HCT116 (cell line): Measurements from ENCODE around the gene PSORS1C2.

Source experiments
- ATF3 ChIP-seq: IDR thresholded peaks from 2 replicates; pipeline ENCODE4 v1.6.1; 2012
- CEBPB ChIP-seq: IDR thresholded peaks from 2 replicates; pipeline ENCODE4 v1.6.1; 2012; ENCODE audit warnings: low read depth
- CTCF ChIP-seq, 3 experiments: fragments of 200-600 bp in 1 of 3; sonication (generic) in 1 of 3; IDR thresholded peaks in 2 of 3; conservative IDR thresholded peaks in 1 of 3; 2 replicates each; pipeline ENCODE4 v1.5.1; 2012 to 2017; ENCODE audit warnings: low read depth in 2 of 3, low read length in 2 of 3, antibody characterized with exemption in 1 of 3, borderline replicate concordance in 1 of 3, control low read depth in 1 of 3, mild to moderate bottlenecking in 1 of 3, mixed read lengths in 1 of 3, mixed run types in 1 of 3, moderate library complexity in 1 of 3; ENCODE audit not compliant: insufficient read depth in 1 of 3
- EZH2 ChIP-seq: fragments of 200-600 bp; sonication (generic); IDR thresholded peaks from 2 replicates; pipeline ENCODE4 v1.6.1; 2017; ENCODE audit warnings: antibody characterized with exemption, mixed run types
- JUND ChIP-seq: IDR thresholded peaks from 2 replicates; pipeline ENCODE4 v1.6.1; 2012
- MAX ChIP-seq: IDR thresholded peaks from 2 replicates; pipeline ENCODE4 v1.6.1; 2012
- POLR2A ChIP-seq: IDR thresholded peaks from 2 replicates; pipeline ENCODE4 v1.7.0; 2011; ENCODE audit warnings: borderline replicate concordance; ENCODE audit not compliant: insufficient read depth, insufficient read length; ENCODE audit errors: extremely low read depth
- POLR2AphosphoS5 ChIP-seq: IDR thresholded peaks from 2 replicates; pipeline ENCODE4 v1.6.1; 2011; ENCODE audit warnings: mild to moderate bottlenecking, low read depth, low read length, moderate library complexity
- REST ChIP-seq: IDR thresholded peaks from 2 replicates; pipeline ENCODE4 v1.6.1; 2012; ENCODE audit warnings: low read depth
- SIN3A ChIP-seq: IDR thresholded peaks from 2 replicates; pipeline ENCODE4 v1.6.1; 2012; ENCODE audit warnings: low read depth
- SP1 ChIP-seq: IDR thresholded peaks from 2 replicates; pipeline ENCODE4 v1.6.1; 2012; ENCODE audit warnings: low read depth
- ZFX ChIP-seq: fragments of 450-650 bp; IDR thresholded peaks from 2 replicates; pipeline ENCODE4 v1.6.1; 2017

GRCh38 chr6:31179896-31180295 lies 41.0 kb upstream of the PSORS1C2 start:
- no peak for TF ChIP-seq EZH2
- TF ChIP-seq POLR2AphosphoS5 = no peak
- TF ChIP-seq REST = no peak
- no peak for TF ChIP-seq JUND
- no peak for TF ChIP-seq POLR2A
- TF ChIP-seq CTCF (IDR thresholded peaks at IDR 0.05 in 2 of 3, conservative IDR thresholded peaks at IDR 0.05 in 1 of 3; ENCODE audit: borderline replicate concordance in 1 of 3, insufficient read depth in 1 of 3, low read depth in 2 of 3, low read length in 2 of 3) = no peak
- no peak for TF ChIP-seq SIN3A
- no peak for TF ChIP-seq ATF3
- TF ChIP-seq CEBPB = no peak
- no peak for TF ChIP-seq SP1
- TF ChIP-seq MAX = no peak
- no peak for TF ChIP-seq ZFX
